DND-41 (cell line): ENCODE results near the gene SMARCC2.

Experiments used
- CTCF ChIP-seq: IDR thresholded peaks from 2 replicates; pipeline ENCODE4 v1.5.1; 2012; ENCODE audit warnings: borderline replicate concordance, low read length, moderate library complexity, mild to moderate bottlenecking; ENCODE audit not compliant: poor library complexity, severe bottlenecking; ENCODE audit errors: extremely low read depth
- EZH2 ChIP-seq: IDR thresholded peaks from 3 replicates; pipeline ENCODE4 v1.6.1; 2012; ENCODE audit warnings: borderline replicate concordance, low read depth, mild to moderate bottlenecking, moderate library complexity, low read length, inconsistent platforms; ENCODE audit not compliant: severe bottlenecking

DNA sequence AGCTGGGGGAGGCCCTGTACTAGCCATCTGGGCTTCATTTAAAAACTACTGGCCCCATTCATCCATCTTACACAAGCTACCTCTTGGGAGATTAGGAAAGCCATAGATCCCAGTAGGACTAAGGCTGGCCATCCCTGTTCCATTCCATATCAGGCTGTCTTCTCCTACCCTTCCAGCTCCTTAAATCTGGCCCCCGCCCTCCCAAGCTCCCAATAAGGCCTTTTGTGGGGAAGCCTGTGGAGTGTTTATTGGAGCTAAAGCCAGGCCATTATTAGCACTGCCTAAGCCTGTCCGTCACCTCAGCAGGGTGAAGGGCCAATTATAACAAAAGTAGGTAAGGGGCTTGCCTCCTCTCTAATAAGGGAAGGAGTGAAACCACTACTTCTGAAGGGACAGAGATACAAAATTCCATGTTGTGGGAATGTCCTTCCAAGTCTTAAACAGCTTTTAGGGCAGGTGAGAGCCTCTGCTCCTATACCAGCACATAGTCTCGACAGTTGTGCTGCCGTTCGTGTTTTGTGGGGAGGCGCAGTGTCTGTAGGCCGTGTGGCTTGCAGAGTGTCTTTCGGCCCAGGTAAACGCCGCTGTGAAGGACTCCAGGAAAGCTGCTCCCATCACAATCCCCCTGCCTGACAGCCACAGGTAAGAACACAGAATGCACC lies 27.5 kb downstream of the SMARCC2 start:
- TF ChIP-seq CTCF (no peak), EZH2 (no peak)
